B cell (primary cell): ENCODE data around the gene CNTNAP2.

Experiments
- EZH2 ChIP-seq: IDR thresholded peaks from 2 replicates; pipeline ENCODE4 v1.6.1; 2012; ENCODE audit warnings: borderline replicate concordance, low read depth, mild to moderate bottlenecking, moderate library complexity, low read length; ENCODE audit not compliant: insufficient read depth, poor library complexity, severe bottlenecking
- TF ChIP-seq, protein P1 (sequence below): fragments of 200-600 bp; IDR thresholded peaks from one replicate; pipeline ENCODE4 v1.8.0; 2022; ENCODE audit warnings: antibody characterized with exemption, mild to moderate bottlenecking

DNA sequence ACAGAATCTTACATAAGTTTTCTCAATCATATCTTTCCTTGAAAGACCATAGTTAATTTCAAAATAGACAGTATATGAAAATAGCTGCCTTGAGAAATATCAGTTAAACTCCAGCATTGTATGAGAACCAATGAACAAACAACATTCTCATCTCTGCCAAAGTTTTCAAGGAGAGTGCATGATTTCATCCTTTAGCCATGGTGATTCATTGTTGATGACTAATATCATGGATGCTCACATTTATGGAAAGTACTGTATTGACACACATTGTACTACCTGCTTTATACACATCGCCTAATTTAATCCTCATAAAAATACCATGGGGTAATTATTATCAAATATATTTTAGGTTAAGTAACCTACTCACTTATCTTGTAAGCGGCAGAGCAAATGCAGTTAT, 250.3 kb downstream of the CNTNAP2 start:
- TF ChIP-seq, protein P1, sequence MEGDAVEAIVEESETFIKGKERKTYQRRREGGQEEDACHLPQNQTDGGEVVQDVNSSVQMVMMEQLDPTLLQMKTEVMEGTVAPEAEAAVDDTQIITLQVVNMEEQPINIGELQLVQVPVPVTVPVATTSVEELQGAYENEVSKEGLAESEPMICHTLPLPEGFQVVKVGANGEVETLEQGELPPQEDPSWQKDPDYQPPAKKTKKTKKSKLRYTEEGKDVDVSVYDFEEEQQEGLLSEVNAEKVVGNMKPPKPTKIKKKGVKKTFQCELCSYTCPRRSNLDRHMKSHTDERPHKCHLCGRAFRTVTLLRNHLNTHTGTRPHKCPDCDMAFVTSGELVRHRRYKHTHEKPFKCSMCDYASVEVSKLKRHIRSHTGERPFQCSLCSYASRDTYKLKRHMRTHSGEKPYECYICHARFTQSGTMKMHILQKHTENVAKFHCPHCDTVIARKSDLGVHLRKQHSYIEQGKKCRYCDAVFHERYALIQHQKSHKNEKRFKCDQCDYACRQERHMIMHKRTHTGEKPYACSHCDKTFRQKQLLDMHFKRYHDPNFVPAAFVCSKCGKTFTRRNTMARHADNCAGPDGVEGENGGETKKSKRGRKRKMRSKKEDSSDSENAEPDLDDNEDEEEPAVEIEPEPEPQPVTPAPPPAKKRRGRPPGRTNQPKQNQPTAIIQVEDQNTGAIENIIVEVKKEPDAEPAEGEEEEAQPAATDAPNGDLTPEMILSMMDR = no peak
- TF ChIP-seq EZH2 = no peak
